ENCODE measurements around the gene ASPSCR1. TPM values are rescaled to one million over a fixed set of nuclear protein-coding genes. Genes with fewer than 3 reads are reported as not detected.

Gene ASPSCR1
- total and polyA plus RNA-seq, 2 of the 4 experiments (the other 2 are of a cell fraction): 7.2 to 17.2 TPM

DNA sequence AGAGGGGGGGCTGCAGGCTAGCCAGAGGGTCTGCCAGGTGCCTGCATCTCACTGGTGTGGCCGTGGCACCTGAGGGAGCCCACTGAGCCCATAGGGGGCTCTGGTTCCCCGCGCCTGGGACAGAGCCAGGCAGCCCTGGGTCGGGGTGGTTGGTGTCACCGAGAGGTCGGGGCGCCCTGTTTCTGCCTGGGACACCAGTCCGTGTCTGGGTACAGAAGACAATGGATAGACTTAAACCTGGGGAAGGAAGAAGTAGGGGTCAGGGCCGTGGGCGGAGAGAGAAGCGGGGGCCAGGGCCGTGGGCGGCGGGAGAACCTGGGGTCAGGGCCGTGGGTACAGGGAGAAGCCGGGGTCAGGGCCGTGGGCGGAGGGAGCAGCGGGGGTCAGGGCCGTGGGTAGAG, 71.1 kb downstream of the ASPSCR1 start:
- Histone ChIP-seq H3K9me1 (ENCODE audit: insufficient read depth, low read length) (peaks cover 7% of the 10 kb centered on the region), H3K4ac (ENCODE audit: low read depth, low read length) (no peak overlapping the region), H3K9ac (ENCODE audit: low read depth, low read length) (no peak overlapping the region), H2AK5ac (ENCODE audit: low read depth, low read length) (no peak overlapping the region), H4K5ac (ENCODE audit: low read depth, low read length) (no peak overlapping the region), H4K91ac (ENCODE audit: insufficient read depth, low read depth, low read length) (no peak overlapping the region), H3K4me1 (ENCODE audit: control insufficient read depth, insufficient read depth, low read length) (peaks cover 18% of the 10 kb centered on the region), H2BK5ac (ENCODE audit: low read depth, low read length, poor library complexity, severe bottlenecking) (no peak overlapping the region), H2BK20ac (ENCODE audit: low read depth, low read length) (no peak overlapping the region), H3K27ac (ENCODE audit: insufficient read depth, low read length) (no peak overlapping the region), H3K18ac (ENCODE audit: low read depth, low read length) (no peak overlapping the region), H3K23ac (ENCODE audit: low read depth, low read length) (no peak overlapping the region), H3K36me3 (ENCODE audit: control insufficient read depth, insufficient read depth, low read length) (peaks cover 31% of the 10 kb centered on the region), H2AK9ac (replicated peaks; ENCODE audit: low read depth, low read length, poor library complexity) (no peak overlapping the region), H2BK120ac (ENCODE audit: low read depth, low read length) (no peak overlapping the region), H3K4me3 (ENCODE audit: insufficient read depth, low read depth, low read length) (no peak overlapping the region), H2AFZ (replicated peaks; ENCODE audit: low read length, poor library complexity) (no peak overlapping the region), H4K8ac (ENCODE audit: low read depth in 2 of 2, low read length in 2 of 2) (no peak overlapping the region), H3K56ac (ENCODE audit: extremely low read depth, insufficient read depth, low read length) (no peak overlapping the region), H3K9me3 (ENCODE audit: control insufficient read depth, insufficient read depth, low read length) (no peaks in the 10 kb centered on the region), H2BK15ac (ENCODE audit: low read depth, low read length) (no peak overlapping the region), H3K79me1 (ENCODE audit: low read depth in 1 of 2, low read length in 2 of 2) (peaks cover 10 to 32% of the 10 kb centered on the region in 2 experiments), H3K14ac (replicated peaks; ENCODE audit: low read depth, low read length) (no peak overlapping the region), H4K20me1 (ENCODE audit: insufficient read depth, low read length) (peaks cover 7% of the 10 kb centered on the region), H3K4me2 (ENCODE audit: low read depth, low read length) (no peak overlapping the region), H3K27me3 (ENCODE audit: control insufficient read depth, insufficient read depth, low read length) (no peaks in the 10 kb centered on the region)
- WGBS, 2 experiments (ENCODE audit: extremely low coverage in 2 of 2, insufficient read length in 1 of 2): no CpG with 5 or more reads among the region's 20 CpGs
- TF ChIP-seq MAZ (IDR thresholded peaks at IDR 0.05; ENCODE audit: borderline replicate concordance, low read depth, low read length): no peak
- TF ChIP-seq, protein P1, sequence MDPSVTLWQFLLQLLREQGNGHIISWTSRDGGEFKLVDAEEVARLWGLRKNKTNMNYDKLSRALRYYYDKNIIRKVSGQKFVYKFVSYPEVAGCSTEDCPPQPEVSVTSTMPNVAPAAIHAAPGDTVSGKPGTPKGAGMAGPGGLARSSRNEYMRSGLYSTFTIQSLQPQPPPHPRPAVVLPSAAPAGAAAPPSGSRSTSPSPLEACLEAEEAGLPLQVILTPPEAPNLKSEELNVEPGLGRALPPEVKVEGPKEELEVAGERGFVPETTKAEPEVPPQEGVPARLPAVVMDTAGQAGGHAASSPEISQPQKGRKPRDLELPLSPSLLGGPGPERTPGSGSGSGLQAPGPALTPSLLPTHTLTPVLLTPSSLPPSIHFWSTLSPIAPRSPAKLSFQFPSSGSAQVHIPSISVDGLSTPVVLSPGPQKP (IDR thresholded peaks at IDR 0.05; ENCODE audit: borderline replicate concordance, low read depth, low read length): no peak
- no peak for TF ChIP-seq RFX5 (IDR thresholded peaks at IDR 0.05; ENCODE audit: low read depth, low read length)
- no peak for TF ChIP-seq BHLHE40 (IDR thresholded peaks at IDR 0.05; ENCODE audit: low read depth, low read length)
- TF ChIP-seq RAD21 (IDR thresholded peaks at IDR 0.05; ENCODE audit: low read length): no peak
- no peak for TF ChIP-seq MAFK (IDR thresholded peaks at IDR 0.05; ENCODE audit: low read depth, low read length)
- TF ChIP-seq SMC3 (IDR thresholded peaks at IDR 0.05; ENCODE audit: low read depth, low read length): no peak
- no peak for TF ChIP-seq MXI1 (IDR thresholded peaks at IDR 0.05; ENCODE audit: borderline replicate concordance, low read depth, low read length)
- no peak for TF ChIP-seq RCOR1 (IDR thresholded peaks at IDR 0.05; ENCODE audit: insufficient replicate concordance, low read length)
- TF ChIP-seq FOS (IDR thresholded peaks at IDR 0.05; ENCODE audit: low read depth, low read length): no peak
- no peak for TF ChIP-seq CEBPB (IDR thresholded peaks at IDR 0.05; ENCODE audit: low read depth, low read length)
- TF ChIP-seq POLR2A (IDR thresholded peaks at IDR 0.05; ENCODE audit: low read depth, low read length): no peak
- TF ChIP-seq, protein P2, sequence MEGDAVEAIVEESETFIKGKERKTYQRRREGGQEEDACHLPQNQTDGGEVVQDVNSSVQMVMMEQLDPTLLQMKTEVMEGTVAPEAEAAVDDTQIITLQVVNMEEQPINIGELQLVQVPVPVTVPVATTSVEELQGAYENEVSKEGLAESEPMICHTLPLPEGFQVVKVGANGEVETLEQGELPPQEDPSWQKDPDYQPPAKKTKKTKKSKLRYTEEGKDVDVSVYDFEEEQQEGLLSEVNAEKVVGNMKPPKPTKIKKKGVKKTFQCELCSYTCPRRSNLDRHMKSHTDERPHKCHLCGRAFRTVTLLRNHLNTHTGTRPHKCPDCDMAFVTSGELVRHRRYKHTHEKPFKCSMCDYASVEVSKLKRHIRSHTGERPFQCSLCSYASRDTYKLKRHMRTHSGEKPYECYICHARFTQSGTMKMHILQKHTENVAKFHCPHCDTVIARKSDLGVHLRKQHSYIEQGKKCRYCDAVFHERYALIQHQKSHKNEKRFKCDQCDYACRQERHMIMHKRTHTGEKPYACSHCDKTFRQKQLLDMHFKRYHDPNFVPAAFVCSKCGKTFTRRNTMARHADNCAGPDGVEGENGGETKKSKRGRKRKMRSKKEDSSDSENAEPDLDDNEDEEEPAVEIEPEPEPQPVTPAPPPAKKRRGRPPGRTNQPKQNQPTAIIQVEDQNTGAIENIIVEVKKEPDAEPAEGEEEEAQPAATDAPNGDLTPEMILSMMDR (conservative IDR thresholded peaks at IDR 0.05; ENCODE audit: low read depth, low read length): no peak
- TF ChIP-seq, protein P3, sequence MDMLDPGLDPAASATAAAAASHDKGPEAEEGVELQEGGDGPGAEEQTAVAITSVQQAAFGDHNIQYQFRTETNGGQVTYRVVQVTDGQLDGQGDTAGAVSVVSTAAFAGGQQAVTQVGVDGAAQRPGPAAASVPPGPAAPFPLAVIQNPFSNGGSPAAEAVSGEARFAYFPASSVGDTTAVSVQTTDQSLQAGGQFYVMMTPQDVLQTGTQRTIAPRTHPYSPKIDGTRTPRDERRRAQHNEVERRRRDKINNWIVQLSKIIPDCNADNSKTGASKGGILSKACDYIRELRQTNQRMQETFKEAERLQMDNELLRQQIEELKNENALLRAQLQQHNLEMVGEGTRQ (IDR thresholded peaks at IDR 0.05; ENCODE audit: low read depth, low read length): no peak
- no peak for TF ChIP-seq NFE2L2 (IDR thresholded peaks at IDR 0.05; ENCODE audit: low read depth, low read length)
- TF ChIP-seq CHD1 (IDR thresholded peaks at IDR 0.05; ENCODE audit: low read depth, low read length): no peak
- ChIA-PET POLR2A (ENCODE audit: unreplicated experiment) (no interaction called here), CTCF (no interaction called here)
- intact Hi-C loops (cut with micrococcal nuclease) (no loop called here), dilution Hi-C loops (cut with HindIII; ENCODE audit: low sequenced_read_pairs, unreplicated experiment) (no loop called here), in situ Hi-C loops (cut with MboI; ENCODE audit: low sequenced_read_pairs) (no loop called here)
- ATAC-seq (ENCODE audit: low read depth) (no peak), DNase-seq (no peak)
- no TSS peak for BruUV-seq (replicated peaks)
